Measurements from ENCODE around the gene ACE2. TPM values are rescaled to one million over a fixed set of nuclear protein-coding genes. Genes with fewer than 3 reads are reported as not detected.
"Not testable (repeated sequence)": the region's sequence is repeated elsewhere in the genome, so short reads cannot be mapped to it uniquely, and the experiment has no call there.

ACE2 gene
- total RNA-seq (not detected), total RNA-seq (0 to 0.07 (median 0) reads per million in 29 experiments)
- total RNA-seq (2013): not detected

- ATAC-seq (replicated peaks in 1 of 4) (no peak), DNase-seq (no peak)
- Histone ChIP-seq H3K9me3 (no peaks in the 10 kb centered on the region), H3K27ac (ENCODE audit: low read length) (no peak within 1 kb of the TSS), H3K27me3 (replicated peaks in 1 of 2; ENCODE audit: control insufficient read depth in 2 of 2, extremely low read depth in 1 of 2, insufficient read depth in 2 of 2, low read length in 1 of 2) (no peaks in the 10 kb centered on the region), H3K4me3 (ENCODE audit: control insufficient read depth in 1 of 2, extremely low read depth in 1 of 2, low read length in 1 of 2) (no peak within 1 kb of the TSS), H3K36me3 (ENCODE audit: control insufficient read depth in 2 of 2, extremely low read depth in 1 of 2, insufficient read depth in 1 of 2, low read length in 1 of 2) (no peaks in the 10 kb centered on the region), H3K4me1 (ENCODE audit: control insufficient read depth in 1 of 2, extremely low read depth in 1 of 2, insufficient read depth in 2 of 2, low read length in 2 of 2) (no peaks in the 10 kb centered on the region)
- Mint-ChIP-seq H3K9me3 (peaks cover 0 to 4% (median 0%) of the 10 kb centered on the region in 3 donors), H3K27ac (no peak within 1 kb of the TSS), H3K4me1 (no peaks in the 10 kb centered on the region), H3K27me3 (peaks cover 7 to 51% of the 10 kb centered on the region in 2 donors), H3K4me3 (no peak within 1 kb of the TSS), H3K36me3 (no peaks in the 10 kb centered on the region)
- 80% methylated on average over 1 of the region's 4 CpGs for WGBS (ENCODE audit: insufficient coverage)
- CTCF ChIA-PET: no interaction called here
- POLR2A ChIA-PET: no interaction called here
Observed at GRCh38 chrX:15600745-15601144, at the start of gene ACE2. Gene ACE2, minus strand, starts transcription at chrX:15600960. Its CDS starts 49 bp downstream, at chrX:15600911.

- ATAC-seq (replicated peaks in 1 of 4): peak in 1 of 4 experiments; percentile 45
- H3K4me3 Mint-ChIP-seq; DNase-seq; H3K4me3 ChIP-seq (ENCODE audit: control insufficient read depth in 1 of 2, extremely low read depth in 1 of 2, low read length in 1 of 2); H3K4me1 ChIP-seq (ENCODE audit: control insufficient read depth in 1 of 2, extremely low read depth in 1 of 2, insufficient read depth in 2 of 2, low read length in 2 of 2); H3K36me3 ChIP-seq (ENCODE audit: control insufficient read depth in 2 of 2, extremely low read depth in 1 of 2, insufficient read depth in 1 of 2, low read length in 1 of 2); H3K27ac ChIP-seq (ENCODE audit: low read length); H3K27ac Mint-ChIP-seq; CTCF ChIA-PET; H3K9me3 ChIP-seq; H3K9me3 Mint-ChIP-seq; H3K27me3 ChIP-seq (replicated peaks in 1 of 2; ENCODE audit: control insufficient read depth in 2 of 2, extremely low read depth in 1 of 2, insufficient read depth in 2 of 2, low read length in 1 of 2); H3K36me3 Mint-ChIP-seq; POLR2A ChIA-PET: not testable (repeated sequence)
- no CpG with 5 or more reads among the region's 5 CpGs for WGBS (ENCODE audit: insufficient coverage)
- H3K27me3 Mint-ChIP-seq: peaks cover 4 to 22% of the 10 kb centered on the region in 2 donors
- H3K4me1 Mint-ChIP-seq: peaks cover 10 to 15% (median 15%) of the 10 kb centered on the region in 3 donors
Observed at GRCh38 chrX:15647510-15647909, 46.8 kb upstream of the ACE2 start.

GRCh38 chrX:15646543-15646942 is 45.8 kb upstream of the ACE2 start:
- no peak overlapping the region for H3K4me3 Mint-ChIP-seq
- Histone ChIP-seq H3K36me3 (ENCODE audit: control insufficient read depth in 2 of 2, extremely low read depth in 1 of 2, insufficient read depth in 1 of 2, low read length in 1 of 2) (no peaks in the 10 kb centered on the region), H3K4me1 (ENCODE audit: control insufficient read depth in 1 of 2, extremely low read depth in 1 of 2, insufficient read depth in 2 of 2, low read length in 2 of 2) (no peaks in the 10 kb centered on the region), H3K9me3 (no peaks in the 10 kb centered on the region), H3K4me3 (ENCODE audit: control insufficient read depth in 1 of 2, extremely low read depth in 1 of 2, low read length in 1 of 2) (no peak overlapping the region), H3K27ac (ENCODE audit: low read length) (no peak overlapping the region), H3K27me3 (replicated peaks in 1 of 2; ENCODE audit: control insufficient read depth in 2 of 2, extremely low read depth in 1 of 2, insufficient read depth in 2 of 2, low read length in 1 of 2) (no peaks in the 10 kb centered on the region)
- H3K27me3 Mint-ChIP-seq: peaks cover 4 to 28% of the 10 kb centered on the region in 2 donors
- CTCF ChIA-PET: no interaction called here
- no peaks in the 10 kb centered on the region for H3K9me3 Mint-ChIP-seq
- ATAC-seq (replicated peaks in 1 of 4) (no peak), DNase-seq (no peak)
- 94% methylated on average over 7 of the region's 27 CpGs for WGBS (ENCODE audit: insufficient coverage)
- no peaks in the 10 kb centered on the region for H3K36me3 Mint-ChIP-seq
- POLR2A ChIA-PET: no interaction called here
- no peak overlapping the region for H3K27ac Mint-ChIP-seq
- peaks cover 10 to 15% (median 15%) of the 10 kb centered on the region in 3 donors for H3K4me1 Mint-ChIP-seq

GRCh38 chrX:15646031-15646430 is 45.3 kb upstream of the ACE2 start:
- no peaks in the 10 kb centered on the region for H3K9me3 Mint-ChIP-seq
- no peaks in the 10 kb centered on the region for H3K27me3 ChIP-seq (replicated peaks in 1 of 2; ENCODE audit: control insufficient read depth in 2 of 2, extremely low read depth in 1 of 2, insufficient read depth in 2 of 2, low read length in 1 of 2)
- H3K4me1 ChIP-seq (ENCODE audit: control insufficient read depth in 1 of 2, extremely low read depth in 1 of 2, insufficient read depth in 2 of 2, low read length in 2 of 2): no peaks in the 10 kb centered on the region
- H3K27me3 Mint-ChIP-seq: peaks cover 4 to 29% of the 10 kb centered on the region in 2 donors
- no peak overlapping the region for H3K4me3 Mint-ChIP-seq
- 87% methylated on average over 12 of the region's 15 CpGs for WGBS (ENCODE audit: insufficient coverage)
- POLR2A ChIA-PET: no interaction called here
- no peaks in the 10 kb centered on the region for H3K9me3 ChIP-seq
- H3K36me3 Mint-ChIP-seq: no peaks in the 10 kb centered on the region
- DNase-seq (no peak), ATAC-seq (replicated peaks in 1 of 4) (no peak)
- no peak overlapping the region for H3K27ac ChIP-seq (ENCODE audit: low read length)
- no peak overlapping the region for H3K4me3 ChIP-seq (ENCODE audit: control insufficient read depth in 1 of 2, extremely low read depth in 1 of 2, low read length in 1 of 2)
- CTCF ChIA-PET: no interaction called here
- no peaks in the 10 kb centered on the region for H3K36me3 ChIP-seq (ENCODE audit: control insufficient read depth in 2 of 2, extremely low read depth in 1 of 2, insufficient read depth in 1 of 2, low read length in 1 of 2)
- peaks cover 10 to 15% (median 15%) of the 10 kb centered on the region in 3 donors for H3K4me1 Mint-ChIP-seq
- H3K27ac Mint-ChIP-seq: no peak overlapping the region

GRCh38 chrX:15645266-15645665 is 44.5 kb upstream of the ACE2 start:
- H3K27ac ChIP-seq (ENCODE audit: low read length): no peak overlapping the region
- Mint-ChIP-seq H3K36me3 (no peaks in the 10 kb centered on the region), H3K27ac (no peak overlapping the region), H3K27me3 (peaks cover 4 to 32% of the 10 kb centered on the region in 2 donors), H3K9me3 (no peaks in the 10 kb centered on the region), H3K4me3 (no peak overlapping the region), H3K4me1 (peaks cover 10 to 15% (median 15%) of the 10 kb centered on the region in 3 donors)
- ChIA-PET POLR2A (no interaction called here), CTCF (no interaction called here)
- DNase-seq: no peak
- ATAC-seq (replicated peaks in 1 of 4): no peak
- H3K36me3 ChIP-seq (ENCODE audit: control insufficient read depth in 2 of 2, extremely low read depth in 1 of 2, insufficient read depth in 1 of 2, low read length in 1 of 2): no peaks in the 10 kb centered on the region
- WGBS (ENCODE audit: insufficient coverage): no CpG with 5 or more reads among the region's 3 CpGs
- H3K4me3 ChIP-seq (ENCODE audit: control insufficient read depth in 1 of 2, extremely low read depth in 1 of 2, low read length in 1 of 2): no peak overlapping the region
- H3K4me1 ChIP-seq (ENCODE audit: control insufficient read depth in 1 of 2, extremely low read depth in 1 of 2, insufficient read depth in 2 of 2, low read length in 2 of 2): no peaks in the 10 kb centered on the region
- no peaks in the 10 kb centered on the region for H3K27me3 ChIP-seq (replicated peaks in 1 of 2; ENCODE audit: control insufficient read depth in 2 of 2, extremely low read depth in 1 of 2, insufficient read depth in 2 of 2, low read length in 1 of 2)
- no peaks in the 10 kb centered on the region for H3K9me3 ChIP-seq

GRCh38 chrX:15644560-15644872 is 43.8 kb upstream of the ACE2 start:
- H3K36me3 Mint-ChIP-seq: no peaks in the 10 kb centered on the region
- H3K27me3 Mint-ChIP-seq: peaks cover 4 to 31% of the 10 kb centered on the region in 2 donors
- POLR2A ChIA-PET: no interaction called here
- CTCF ChIA-PET: interaction anchor here in 1 of 2 donors (0.5 kb wide), 1 partner anchor 1024 kb away, joined by 6 read pairs; no protein-coding TSS in a partner anchor
- H3K4me1 Mint-ChIP-seq: peaks cover 10 to 15% (median 15%) of the 10 kb centered on the region in 3 donors
- WGBS (ENCODE audit: insufficient coverage): no CpG with 5 or more reads among the region's 1 CpG
- H3K27me3 ChIP-seq (replicated peaks in 1 of 2; ENCODE audit: control insufficient read depth in 2 of 2, extremely low read depth in 1 of 2, insufficient read depth in 2 of 2, low read length in 1 of 2): no peaks in the 10 kb centered on the region
- H3K4me3 Mint-ChIP-seq: no peak overlapping the region
- H3K27ac Mint-ChIP-seq: no peak overlapping the region
- H3K36me3 ChIP-seq (ENCODE audit: control insufficient read depth in 2 of 2, extremely low read depth in 1 of 2, insufficient read depth in 1 of 2, low read length in 1 of 2): no peaks in the 10 kb centered on the region
- H3K27ac ChIP-seq (ENCODE audit: low read length): no peak overlapping the region
- ATAC-seq (replicated peaks in 1 of 4) (no peak), DNase-seq (no peak)
- no peaks in the 10 kb centered on the region for H3K9me3 ChIP-seq
- no peak overlapping the region for H3K4me3 ChIP-seq (ENCODE audit: control insufficient read depth in 1 of 2, extremely low read depth in 1 of 2, low read length in 1 of 2)
- H3K4me1 ChIP-seq (ENCODE audit: control insufficient read depth in 1 of 2, extremely low read depth in 1 of 2, insufficient read depth in 2 of 2, low read length in 2 of 2): no peaks in the 10 kb centered on the region
- H3K9me3 Mint-ChIP-seq: no peaks in the 10 kb centered on the region
